ENCODE measurements around the gene COL27A1.

The COL27A1 gene

GRCh38 chr9:114181607-114182409 is 26.5 kb downstream of the COL27A1 start:
- H3K4me3 ChIP-seq (IDR thresholded peaks at IDR 0.05; ENCODE audit: insufficient read depth, low read depth, low read length), result no peak overlapping the region
- no peak overlapping the region for H3K4me2 ChIP-seq
- H3K27me3 ChIP-seq (ENCODE audit: insufficient read depth, low read depth), result no peaks in the 10 kb centered on the region
- no peak for TF ChIP-seq CTCF (conservative IDR thresholded peaks at IDR 0.05; ENCODE audit: low read depth, low read length)
- H3K9ac ChIP-seq, result no peak overlapping the region
- no peaks in the 10 kb centered on the region for H3K36me3 ChIP-seq (ENCODE audit: insufficient read depth)
- no peaks in the 10 kb centered on the region for H3K4me1 ChIP-seq (ENCODE audit: low read depth, poor library complexity, severe bottlenecking)
- H3K79me2 ChIP-seq (ENCODE audit: insufficient read depth, low read depth), result no peaks in the 10 kb centered on the region
- H2AFZ ChIP-seq (ENCODE audit: low read depth), result no peak overlapping the region
- no peak overlapping the region for H3K27ac ChIP-seq
- H4K20me1 ChIP-seq (ENCODE audit: insufficient read depth), result no peaks in the 10 kb centered on the region

GRCh38 chr9:114183006-114183405 is 27.7 kb downstream of the COL27A1 start:
- no peaks in the 10 kb centered on the region for H4K20me1 ChIP-seq (ENCODE audit: insufficient read depth)
- no peaks in the 10 kb centered on the region for H3K79me2 ChIP-seq (ENCODE audit: insufficient read depth, low read depth)
- H3K27me3 ChIP-seq (ENCODE audit: insufficient read depth, low read depth), result no peaks in the 10 kb centered on the region
- H3K9ac ChIP-seq, result no peak overlapping the region
- H3K4me1 ChIP-seq (ENCODE audit: low read depth, poor library complexity, severe bottlenecking), result no peaks in the 10 kb centered on the region
- H2AFZ ChIP-seq (ENCODE audit: low read depth), result no peak overlapping the region
- no peaks in the 10 kb centered on the region for H3K36me3 ChIP-seq (ENCODE audit: insufficient read depth)
- no peak overlapping the region for H3K4me2 ChIP-seq
- no peak overlapping the region for H3K27ac ChIP-seq
- no peak overlapping the region for H3K4me3 ChIP-seq (IDR thresholded peaks at IDR 0.05; ENCODE audit: insufficient read depth, low read depth, low read length)
- TF ChIP-seq CTCF (conservative IDR thresholded peaks at IDR 0.05; ENCODE audit: low read depth, low read length), result no peak

GRCh38 chr9:114184071-114184470 is 28.7 kb downstream of the COL27A1 start:
- Histone ChIP-seq H3K27ac (no peak overlapping the region), H3K4me1 (ENCODE audit: low read depth, poor library complexity, severe bottlenecking) (no peaks in the 10 kb centered on the region), H2AFZ (ENCODE audit: low read depth) (no peak overlapping the region), H3K4me2 (no peak overlapping the region), H3K36me3 (ENCODE audit: insufficient read depth) (no peaks in the 10 kb centered on the region), H3K9ac (no peak overlapping the region), H3K79me2 (ENCODE audit: insufficient read depth, low read depth) (no peaks in the 10 kb centered on the region), H3K4me3 (IDR thresholded peaks at IDR 0.05; ENCODE audit: insufficient read depth, low read depth, low read length) (no peak overlapping the region), H4K20me1 (ENCODE audit: insufficient read depth) (no peaks in the 10 kb centered on the region), H3K27me3 (ENCODE audit: insufficient read depth, low read depth) (no peaks in the 10 kb centered on the region)
- TF ChIP-seq CTCF (conservative IDR thresholded peaks at IDR 0.05; ENCODE audit: low read depth, low read length), result no peak

- no peaks in the 10 kb centered on the region for H3K79me2 ChIP-seq (ENCODE audit: insufficient read depth, low read depth)
- TF ChIP-seq CTCF (conservative IDR thresholded peaks at IDR 0.05; ENCODE audit: low read depth, low read length), result no peak
- H3K9ac ChIP-seq, result no peak overlapping the region
Observed at GRCh38 chr9:114184866-114185265, 29.5 kb downstream of the COL27A1 start.

More at GRCh38 chr9:114184866-114185265, 29.5 kb downstream of the COL27A1 start:
- no peaks in the 10 kb centered on the region for H3K4me1 ChIP-seq (ENCODE audit: low read depth, poor library complexity, severe bottlenecking)
- H3K36me3 ChIP-seq (ENCODE audit: insufficient read depth), result no peaks in the 10 kb centered on the region
- H3K27me3 ChIP-seq (ENCODE audit: insufficient read depth, low read depth), result no peaks in the 10 kb centered on the region
- H3K4me2 ChIP-seq, result no peak overlapping the region
- H4K20me1 ChIP-seq (ENCODE audit: insufficient read depth), result no peaks in the 10 kb centered on the region
- H3K27ac ChIP-seq, result no peak overlapping the region
- H3K4me3 ChIP-seq (IDR thresholded peaks at IDR 0.05; ENCODE audit: insufficient read depth, low read depth, low read length), result no peak overlapping the region
- H2AFZ ChIP-seq (ENCODE audit: low read depth), result no peak overlapping the region

Data from KMS-11 (cell line).